ENCODE data around the gene OCA2.
"Not testable (repeated sequence)": the region's sequence is repeated elsewhere in the genome, so short reads cannot be mapped to it uniquely, and the experiment has no call there.

OCA2 gene

GRCh38 chr15:28098766-28099554 lies at the start of gene OCA2:
TSS of gene OCA2 (minus strand) at chr15:28099315. CDS start at chr15:28081874, 17,441 bp downstream.
- DNase-seq: no peak

GRCh38 chr15:28147801-28148200 lies 48.7 kb upstream of the OCA2 start:
- no peak for DNase-seq

DNA sequence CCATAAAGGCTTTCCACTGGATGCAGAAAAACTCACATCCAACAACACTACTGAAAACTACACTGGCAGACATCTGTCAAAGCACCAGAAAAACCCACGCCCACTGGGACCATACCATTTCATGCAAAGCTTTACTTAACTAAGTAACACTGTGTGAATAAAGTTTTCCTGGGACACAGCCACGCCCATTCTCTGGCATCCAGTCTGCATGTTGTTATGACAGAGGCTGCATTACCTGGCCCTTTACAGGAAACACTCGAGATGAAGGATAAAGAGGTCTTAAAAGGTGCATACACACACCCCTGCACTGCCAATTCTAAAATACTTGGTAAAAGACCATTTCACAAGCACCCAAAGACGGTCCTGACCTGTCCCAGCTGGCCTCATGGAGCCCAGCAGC lies 46.3 kb upstream of the OCA2 start:
- DNase-seq: not testable (repeated sequence)

- no peak for DNase-seq
Measured at GRCh38 chr15:28140062-28140461, 40.9 kb upstream of the OCA2 start.

DNA sequence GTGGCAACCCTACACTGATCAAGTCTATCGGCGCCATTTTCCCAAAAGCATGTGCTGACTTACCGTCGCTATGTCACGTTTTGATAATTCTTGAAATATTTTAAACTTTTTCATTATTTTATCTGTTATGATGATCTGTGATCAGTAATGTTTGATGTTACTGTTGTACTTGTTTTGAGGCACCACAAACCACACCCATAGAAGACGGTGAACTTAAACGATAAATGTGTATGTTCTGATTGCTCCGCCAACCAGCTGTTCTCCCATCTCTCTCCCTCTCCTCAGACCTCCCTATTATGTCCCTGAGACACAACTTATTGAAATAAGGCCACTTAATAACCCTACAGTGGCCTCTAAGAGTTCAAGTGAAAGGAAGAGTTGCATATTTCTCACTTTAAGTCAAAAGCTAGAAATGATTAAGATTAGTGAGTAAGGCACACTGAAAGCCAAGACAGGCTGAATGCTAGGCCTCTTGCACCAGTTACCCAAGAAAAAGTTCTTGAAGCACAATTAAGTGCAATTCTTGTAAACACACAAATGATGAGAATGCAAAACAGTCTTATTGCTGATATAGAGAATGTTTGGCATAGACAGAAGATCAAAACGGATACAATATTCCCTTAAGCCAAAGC lies 38.4 kb upstream of the OCA2 start:
- DNase-seq: not testable (repeated sequence)

DNA sequence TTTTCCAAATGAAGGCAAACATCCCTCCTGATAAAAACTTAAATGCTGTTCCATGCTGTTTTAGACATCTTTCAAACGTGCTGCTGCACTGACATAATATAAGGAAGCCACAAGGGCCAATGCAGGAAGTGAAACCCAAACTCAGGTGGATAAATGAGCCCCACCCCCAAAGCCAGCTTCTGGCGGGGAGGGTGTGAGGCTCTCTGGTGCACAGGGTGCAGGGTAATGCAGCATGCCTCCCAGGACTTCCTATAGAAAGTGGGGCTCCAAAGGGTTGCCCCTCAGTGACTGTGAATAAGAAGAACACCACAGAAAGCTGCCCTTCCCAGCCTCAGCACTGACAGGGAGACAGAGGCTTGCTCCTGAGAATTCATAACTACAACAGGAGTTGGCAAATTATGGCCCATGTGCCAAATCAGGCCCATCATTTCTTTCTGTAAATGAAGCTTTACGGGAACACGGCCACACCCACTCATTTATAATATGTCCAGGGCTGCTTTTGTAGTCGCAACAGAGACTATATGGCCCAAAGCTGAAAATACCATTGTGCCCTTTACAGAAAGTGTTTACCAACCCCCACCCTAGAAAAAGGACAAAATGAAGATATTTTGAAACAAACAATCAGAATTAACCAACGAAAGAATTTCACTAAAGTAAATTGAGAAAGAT lies 37.3 kb upstream of the OCA2 start:
- DNase-seq: not testable (repeated sequence)

DNA sequence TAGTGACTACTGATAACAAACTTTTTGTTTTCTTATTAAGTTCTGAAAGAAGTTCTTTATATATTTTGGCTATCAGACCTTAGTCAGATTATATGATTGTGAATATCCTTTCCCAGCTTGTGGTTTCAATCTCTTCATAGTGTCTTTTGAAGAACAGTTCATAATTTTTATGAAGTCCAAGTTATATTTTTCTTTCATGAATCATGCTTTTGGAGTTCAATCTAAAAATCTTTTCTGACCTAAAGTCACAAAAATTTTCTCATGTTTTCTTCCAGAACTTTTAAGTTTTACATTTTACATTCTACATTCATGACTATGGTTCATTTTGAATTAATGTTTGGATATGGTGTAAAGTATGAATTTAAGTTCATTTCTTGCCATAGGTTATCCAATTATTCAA lies 34.2 kb upstream of the OCA2 start:
- DNase-seq: no peak

DNA sequence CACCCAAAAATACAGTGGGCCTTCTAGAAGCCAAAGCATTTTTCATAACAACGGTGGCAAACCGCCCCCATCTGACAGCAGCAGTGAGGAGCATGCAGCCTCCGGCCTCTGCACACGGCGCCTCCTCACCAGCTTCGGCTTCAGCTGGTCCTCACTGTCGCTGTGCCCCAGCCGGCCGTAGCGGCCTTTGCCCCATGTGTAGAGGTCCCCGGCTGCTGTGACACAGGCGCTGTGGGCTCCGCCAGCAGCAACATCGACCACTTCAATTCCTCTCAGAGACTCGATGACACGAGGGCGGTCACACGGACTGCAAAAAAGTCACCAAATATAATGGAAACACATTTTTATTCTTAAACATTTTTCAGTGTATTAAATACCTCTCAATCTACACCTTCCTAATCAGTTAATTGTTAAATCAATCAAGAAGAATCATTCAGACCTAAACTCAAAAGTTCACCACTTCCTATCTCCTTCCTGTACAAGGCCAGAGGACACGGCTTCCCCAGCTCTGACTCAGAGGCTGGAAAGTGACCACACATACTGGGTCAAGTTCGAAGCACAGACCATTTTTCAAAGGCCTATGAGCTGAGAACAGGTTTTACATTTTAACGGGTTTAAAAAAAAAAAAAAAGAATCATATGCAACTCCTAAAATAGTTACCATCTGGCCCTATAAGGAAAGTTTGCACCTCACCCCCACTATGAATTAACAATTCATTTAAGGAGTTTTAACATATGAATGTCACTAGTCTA lies 33.6 kb upstream of the OCA2 start:
- DNase-seq: no peak

- DNase-seq: no peak
Measured at GRCh38 chr15:28131946-28132345, 32.8 kb upstream of the OCA2 start.

- DNase-seq: no peak
Measured at GRCh38 chr15:28131400-28131799, 32.3 kb upstream of the OCA2 start.

DNA sequence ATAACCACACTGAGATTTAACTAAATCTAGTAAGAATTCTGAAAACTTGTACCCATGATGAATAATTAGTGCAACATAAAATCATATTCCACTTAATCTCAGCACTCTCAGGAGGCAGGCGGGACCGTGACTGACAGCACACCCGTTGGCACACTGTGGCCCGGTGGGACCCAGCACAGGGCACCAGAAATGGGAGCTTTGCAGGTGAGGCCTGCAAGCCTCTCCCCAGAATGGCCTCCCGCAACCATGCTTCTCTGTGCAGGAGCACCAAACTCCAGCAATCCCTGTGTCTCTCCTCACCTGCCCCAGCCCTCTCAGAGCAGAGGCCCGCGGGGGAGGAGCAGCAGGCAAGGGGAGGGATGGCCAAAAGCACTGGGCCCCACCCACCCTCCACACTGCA lies 31.5 kb upstream of the OCA2 start:
- DNase-seq: no peak

DNA sequence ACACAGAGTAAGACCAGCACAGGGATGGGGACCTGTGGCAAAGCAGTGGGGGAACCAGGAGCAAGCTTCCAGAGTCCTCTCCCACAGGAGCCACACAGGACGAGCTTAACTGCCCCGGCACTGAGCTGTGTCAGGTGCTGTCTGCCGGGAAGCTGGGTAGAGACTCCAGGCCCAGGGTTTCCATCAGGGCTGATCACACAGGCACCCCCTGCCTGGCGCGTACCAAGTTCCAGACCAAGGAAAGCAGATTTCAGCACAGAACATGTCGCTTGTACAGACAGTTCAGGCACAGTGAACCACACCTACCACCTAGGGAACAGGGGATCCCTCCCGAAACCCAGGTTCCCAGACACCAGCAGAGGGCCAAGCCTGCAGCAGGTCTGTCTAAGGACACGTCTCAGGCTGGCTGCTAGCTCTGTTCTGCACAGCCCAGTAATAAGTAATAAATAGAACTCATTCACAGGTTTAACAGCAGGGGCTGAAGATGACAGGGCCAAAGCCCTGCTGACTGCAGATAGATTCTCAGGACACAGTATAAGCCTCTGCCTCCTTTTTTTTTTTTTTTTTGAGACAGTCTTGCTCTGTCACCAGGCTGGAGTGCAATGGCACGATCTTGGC lies 30.2 kb upstream of the OCA2 start:
- DNase-seq: no peak

- DNase-seq: no peak
Measured at GRCh38 chr15:28128031-28128430, 28.9 kb upstream of the OCA2 start.

DNA sequence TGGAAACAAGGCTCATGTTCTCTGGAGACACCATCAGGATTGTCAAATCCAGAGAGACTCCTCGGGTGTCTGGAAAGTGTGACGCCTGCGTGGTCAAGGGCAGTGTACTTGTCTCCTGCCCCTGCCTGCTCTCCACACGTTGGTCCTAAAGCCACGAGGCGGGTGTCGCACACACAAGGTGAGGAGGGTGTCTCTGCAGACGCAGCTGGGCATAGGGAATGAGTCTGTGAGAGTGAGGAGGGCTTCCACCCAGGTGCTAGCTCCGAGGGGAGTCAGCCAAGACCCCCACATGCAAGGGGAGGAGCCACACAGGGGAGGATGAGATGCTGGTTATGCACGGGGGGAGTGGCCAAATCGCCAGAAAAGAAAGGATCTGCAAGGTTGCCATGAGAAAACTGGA lies 27.9 kb upstream of the OCA2 start:
- DNase-seq: no peak

DNA sequence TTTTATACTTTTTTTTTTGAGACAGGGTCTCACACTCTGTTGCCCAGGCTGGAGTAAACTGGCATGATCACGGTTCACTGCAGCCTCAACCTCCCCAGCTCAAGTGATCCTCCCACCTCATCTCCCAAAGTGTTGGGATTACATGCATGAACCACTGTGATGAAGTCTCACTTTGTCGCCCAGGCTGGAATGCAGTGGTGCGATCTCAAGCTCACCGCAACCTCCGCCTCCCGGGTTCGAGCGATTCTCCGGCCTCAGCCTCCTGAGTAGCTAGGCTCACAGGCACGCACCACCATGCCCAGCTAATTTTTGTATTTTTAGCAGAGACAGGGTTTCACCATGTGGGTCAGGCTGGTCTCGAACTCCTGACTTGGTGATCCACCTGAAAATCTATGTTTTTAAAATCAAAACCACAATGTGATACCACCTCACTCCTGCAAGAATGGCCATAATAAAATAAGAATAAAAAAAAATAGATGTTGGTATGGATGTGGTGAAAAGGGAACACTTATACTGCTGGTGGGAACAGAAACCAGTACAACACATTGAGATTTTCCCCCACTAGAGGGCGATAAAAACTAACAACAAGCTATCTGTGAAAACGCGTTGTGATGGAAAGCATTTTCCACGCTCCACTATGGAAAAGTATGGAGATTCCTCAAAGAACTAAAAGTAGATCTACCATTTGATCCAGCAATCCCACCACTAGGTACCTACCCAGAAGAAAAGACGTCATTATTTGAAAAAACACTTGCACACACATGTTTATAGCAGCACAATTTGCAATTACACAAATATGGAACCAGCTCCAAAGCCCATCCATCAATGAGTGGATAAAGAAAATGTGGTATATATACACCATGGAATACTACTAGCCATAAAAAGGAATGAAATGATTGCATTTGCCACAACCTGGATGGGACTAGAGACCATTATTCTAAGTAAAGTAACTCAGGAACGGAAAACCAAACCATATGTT lies 26.8 kb upstream of the OCA2 start:
- DNase-seq: no peak

DNA sequence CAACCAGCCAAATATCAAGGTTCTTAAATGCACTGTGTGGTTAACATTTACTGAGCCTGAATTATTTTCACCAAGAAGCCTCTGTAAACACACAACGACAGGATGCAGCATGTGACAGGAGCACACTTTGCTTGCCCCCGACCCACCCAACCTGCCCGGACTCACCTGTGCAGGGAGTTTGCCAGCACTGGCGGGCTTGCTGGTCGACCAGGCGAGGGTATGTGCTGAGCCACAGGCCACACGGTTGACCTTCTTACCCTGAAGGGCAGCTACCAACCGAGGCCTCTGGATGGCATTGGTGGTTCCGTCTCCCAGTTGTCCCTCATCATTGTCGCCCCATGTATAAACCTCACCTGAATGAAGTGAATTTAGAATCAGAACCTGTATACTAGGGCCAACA lies 25.7 kb upstream of the OCA2 start:
- DNase-seq: no peak

DNA sequence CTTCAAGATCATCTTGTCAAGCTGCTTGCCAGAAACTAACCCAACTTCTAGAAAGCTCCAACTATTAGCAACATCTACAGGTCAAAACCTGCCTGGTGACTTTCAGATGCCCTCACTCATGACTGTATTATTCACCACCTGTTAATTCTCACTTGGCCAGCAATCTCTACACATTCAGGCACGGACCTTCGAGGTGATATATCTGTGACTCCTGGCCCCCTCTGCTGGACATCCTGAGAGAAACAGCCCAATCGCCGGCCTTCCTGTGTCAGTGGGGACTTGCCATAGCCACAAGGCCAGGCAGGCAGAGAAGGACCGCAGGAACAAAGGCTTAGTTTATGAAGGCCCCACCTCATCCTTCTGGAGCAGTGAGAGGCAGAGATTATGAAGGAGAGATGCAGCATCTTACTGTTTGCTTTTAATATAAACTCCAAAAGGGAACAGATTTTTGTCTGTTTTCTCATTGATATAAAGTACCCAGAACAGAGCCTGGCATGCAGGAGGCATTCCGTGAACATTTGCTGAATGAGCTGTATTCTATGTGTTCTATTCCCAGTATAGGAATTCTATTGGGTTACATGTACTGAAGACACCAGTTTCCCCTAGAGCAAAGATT lies 24.4 kb upstream of the OCA2 start:
- peak; percentile 1 for DNase-seq

DNA sequence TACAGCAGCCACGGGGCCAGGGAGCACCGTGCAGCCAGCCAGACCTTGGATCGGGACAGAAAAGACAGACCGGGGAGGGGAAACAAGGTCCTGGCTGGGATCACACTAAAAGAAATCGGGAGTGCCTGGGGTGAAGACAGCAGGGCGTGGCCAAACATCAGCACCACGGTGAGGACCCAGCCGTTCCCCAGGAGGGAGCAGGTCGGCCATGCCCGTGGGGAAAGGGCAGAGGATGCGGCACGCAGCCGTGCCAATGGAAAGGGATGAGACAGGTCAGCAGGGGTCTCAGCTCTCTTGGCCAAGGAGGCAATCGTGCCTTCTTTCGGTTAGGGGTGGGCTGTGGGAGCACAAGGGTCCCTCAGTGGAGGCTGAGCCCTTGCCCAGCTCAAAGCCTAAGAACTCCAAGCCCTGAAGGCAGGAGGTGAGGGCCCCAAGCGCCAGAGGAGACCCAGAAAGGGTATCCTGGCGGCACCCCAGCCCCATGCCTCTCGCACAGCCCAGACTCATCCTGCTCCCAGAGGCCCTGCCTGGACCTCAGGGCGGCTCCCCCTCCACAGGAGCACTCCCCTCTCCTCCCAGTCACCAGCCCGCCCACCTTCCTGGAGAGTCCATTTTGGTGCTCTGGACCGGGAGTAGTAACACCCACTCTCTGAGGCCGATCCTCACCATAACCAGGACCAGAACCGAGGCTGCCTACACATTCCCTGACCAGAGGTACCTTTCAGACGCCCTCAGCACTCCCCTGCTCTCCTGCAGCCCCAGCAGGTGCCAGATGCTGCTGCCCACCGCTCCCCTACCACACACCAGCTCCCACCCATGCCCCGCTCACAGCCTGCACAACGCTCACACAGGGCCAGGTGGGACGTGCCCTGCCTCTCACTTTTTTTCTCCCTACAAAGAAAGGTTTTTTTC lies 23.2 kb upstream of the OCA2 start:
- no peak for DNase-seq

DNA sequence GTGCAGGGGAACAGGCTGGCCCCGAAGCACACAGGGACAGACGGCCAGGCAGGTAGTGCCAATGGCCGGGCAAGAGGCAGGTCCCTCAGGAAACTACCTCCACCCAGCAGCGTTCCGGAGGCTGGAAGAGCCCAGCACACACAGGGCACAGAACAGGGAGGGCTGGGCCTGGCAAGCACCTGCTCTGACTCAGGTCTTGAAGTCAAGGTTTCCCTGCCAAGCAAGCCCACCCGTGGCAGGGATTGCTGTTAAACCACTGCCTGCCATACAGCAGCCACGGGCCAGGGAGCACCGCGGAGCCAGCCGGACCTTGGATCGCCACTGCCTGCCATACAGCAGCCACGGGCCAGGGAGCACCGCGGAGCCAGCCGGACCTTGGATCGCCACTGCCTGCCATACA lies 22.5 kb upstream of the OCA2 start:
- DNase-seq: not testable (repeated sequence)

DNA sequence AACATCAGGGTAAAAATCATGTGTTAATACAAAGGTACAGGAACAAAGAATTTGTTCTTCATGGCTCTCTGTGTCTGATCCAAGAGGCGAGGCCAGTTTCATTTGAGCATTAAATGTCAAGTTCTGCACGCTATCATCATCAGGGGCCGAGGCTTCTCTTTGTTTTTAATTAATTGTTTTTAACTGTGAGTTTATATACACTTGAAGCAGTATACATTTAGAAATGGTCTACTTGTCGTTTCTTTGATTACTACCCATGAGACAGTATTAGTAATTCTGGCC lies 21.2 kb upstream of the OCA2 start:
- no peak for DNase-seq
